Erythroblast (primary cell): ENCODE measurements around the gene XXYLT1.

Experiments used
- GATA1 ChIP-seq: IDR thresholded peaks from 2 replicates; pipeline ENCODE4 v1.6.1; 2011; ENCODE audit warnings: low read depth, mild to moderate bottlenecking, control low read depth, low read length, moderate library complexity
- POLR2A ChIP-seq: IDR thresholded peaks from 2 replicates; pipeline ENCODE4 v1.6.1; 2011; ENCODE audit warnings: mild to moderate bottlenecking, low read length

DNA sequence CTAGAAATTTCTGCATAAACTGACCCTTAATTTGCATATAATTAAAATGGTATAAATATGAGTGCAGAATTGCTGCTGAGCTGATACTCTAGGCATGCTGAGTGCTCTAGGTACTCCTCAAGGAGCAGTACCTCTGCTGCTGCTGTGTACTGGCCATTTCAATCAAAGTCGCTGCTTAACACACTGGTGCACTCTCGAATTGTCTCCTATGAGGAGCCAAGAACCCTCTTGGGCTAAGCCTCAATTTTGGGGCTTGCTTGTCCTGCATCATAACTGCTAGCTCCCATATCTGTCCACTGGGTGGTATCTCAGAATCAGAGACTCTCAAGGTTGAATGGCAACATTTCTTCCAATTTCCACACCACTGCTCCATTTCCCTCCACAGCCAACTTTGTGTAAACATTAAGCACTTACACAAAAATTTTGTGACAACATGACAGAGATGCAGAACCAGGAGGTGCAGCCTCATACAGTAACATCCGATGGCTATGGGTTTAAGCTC is 82.5 kb downstream of the XXYLT1 start:
- no peak for TF ChIP-seq POLR2A
- no peak for TF ChIP-seq GATA1
